Left lung (tissue), 10 donors: ENCODE data around the gene GJC2. TPM values are rescaled to one million over a fixed set of nuclear protein-coding genes. Genes with fewer than 3 reads are reported as not detected.
"Not testable (repeated sequence)": the region's sequence is repeated elsewhere in the genome, so short reads cannot be mapped to it uniquely, and the experiment has no call there.

Experiments used
- ATAC-seq: fragments of 200-7000 bp; cut with Tn5 transposase; one replicate; pipeline ENCODE4 v1.9.1; 2020; ENCODE audit warnings: moderate library complexity
- DNase-seq, 4 donors: peaks; one replicate each; pipeline ENCODE4 v3.0.0-alpha.2; 2013 to 2020
- H3K27ac ChIP-seq, 2 donors: fragments of 200-600 bp; sonication (generic) in 1 of 2; one replicate each; pipeline versions ENCODE4 v1.5.0 to v1.8.0; 2020 to 2021
- H3K27me3 ChIP-seq, 2 donors: fragments of 200-600 bp; sonication (generic) in 1 of 2; one replicate each; pipeline versions ENCODE4 v1.5.0 to v1.8.0; 2020 to 2021
- H3K36me3 ChIP-seq, 2 donors: fragments of 200-600 bp; sonication (generic) in 1 of 2; one replicate each; pipeline versions ENCODE4 v1.5.0 to v1.8.0; 2020 to 2021
- H3K4me1 ChIP-seq, 2 donors: fragments of 200-600 bp; one replicate each; pipeline ENCODE4 v1.8.0; 2021
- H3K4me3 ChIP-seq, 2 donors: fragments of 200-600 bp; sonication (generic) in 1 of 2; one replicate each; pipeline versions ENCODE4 v1.5.0 to v1.8.0; 2020 to 2021; ENCODE audit warnings: mild to moderate bottlenecking in 1 of 2
- H3K9me3 ChIP-seq, 2 donors: fragments of 200-600 bp; sonication (generic) in 1 of 2; one replicate each; pipeline versions ENCODE4 v1.5.0 to v1.8.0; 2020 to 2021
- CTCF ChIP-seq, 2 donors: fragments of 200-600 bp; sonication (generic) in 1 of 2; IDR thresholded peaks; one replicate each; pipeline versions ENCODE4 v1.5.0 to v1.8.0; 2021; ENCODE audit warnings: antibody characterized with exemption in 2 of 2
- intact Hi-C, 2 donors: fragments of 100-400 bp; cut with DNase I; formaldehyde crosslinking; loops; one replicate each; pipeline versions ENCODE4 v1.11.2 to v1.14.2; 2022
- polyA plus RNA-seq, 6 donors: library from polyadenylated mRNA; unstranded; fragments of 120-200 nt; gene quantifications; one replicate each; pipeline ENCODE4 v1.2.1, GENCODE V29; 2013; ENCODE audit not compliant: insufficient read length in 6 of 6
- total RNA-seq, 2 donors: library from RNA; stranded (reverse); fragmentation: NEBNext Ultra II Directional; extraction: Animal tissue kit (Norgen Biotek cat#: 25700); gene quantifications; one replicate each; pipeline ENCODE4 v1.2.1, GENCODE V29; 2021
- donor health status: DM: no; HTN: yes; CAD: no.
- donor health status: DM: no; HTN: no; CAD: no.

GJC2 gene
- total and polyA plus RNA-seq, 8 donors, result 2.3 to 4.9 (median 3.1) TPM

- no peaks in the 10 kb centered on the region for H3K27me3 ChIP-seq
- peaks cover 0 to 28% of the 10 kb centered on the region in 2 donors for H3K36me3 ChIP-seq
- intact Hi-C loops, result no loop called here
- ATAC-seq (peak; percentile 28), DNase-seq (no peak)
- H3K9me3 ChIP-seq, result no peaks in the 10 kb centered on the region
- TF ChIP-seq CTCF (IDR thresholded peaks at IDR 0.05), result no peak
- peak overlapping the region; percentile 82 to 88 for H3K27ac ChIP-seq
- H3K4me3 ChIP-seq, result peak overlapping the region; percentile 92 to 99
- H3K4me1 ChIP-seq, result peaks cover 8 to 34% of the 10 kb centered on the region in 2 donors
These were observed 39.7 kb upstream of the GJC2 start for GRCh38 chr1:228109962-228110488.

- Histone ChIP-seq H3K9me3 (no peaks in the 10 kb centered on the region), H3K36me3 (peaks cover 0 to 23% of the 10 kb centered on the region in 2 donors), H3K4me1 (peaks cover 8 to 34% of the 10 kb centered on the region in 2 donors), H3K27me3 (no peaks in the 10 kb centered on the region), H3K27ac (no peak overlapping the region), H3K4me3 (peak overlapping the region in 1 of 2 donors; percentile 92)
- ATAC-seq (no peak), DNase-seq (no peak)
- intact Hi-C loops, result no loop called here
- no peak for TF ChIP-seq CTCF (IDR thresholded peaks at IDR 0.05)
These were observed 39.2 kb upstream of the GJC2 start for GRCh38 chr1:228110556-228110955.

GRCh38 chr1:228111315-228111714, 38.4 kb upstream of the GJC2 start:
- H3K4me3 ChIP-seq, ATAC-seq, H3K27me3 ChIP-seq, intact Hi-C loops, H3K27ac ChIP-seq, H3K9me3 ChIP-seq, DNase-seq: not testable (repeated sequence)
- Histone ChIP-seq H3K4me1 (peaks cover 8 to 34% of the 10 kb centered on the region in 2 donors), H3K36me3 (peaks cover 0 to 15% of the 10 kb centered on the region in 2 donors)

- H3K27me3 ChIP-seq, result no peaks in the 10 kb centered on the region
- no peak for TF ChIP-seq CTCF (IDR thresholded peaks at IDR 0.05)
- H3K36me3 ChIP-seq, result peaks cover 0 to 7% of the 10 kb centered on the region in 2 donors
- intact Hi-C loops, result no loop called here
- H3K4me1 ChIP-seq, result peaks cover 8 to 32% of the 10 kb centered on the region in 2 donors
- no peak for ATAC-seq
- H3K4me3 ChIP-seq, result no peak overlapping the region
- no peak for DNase-seq
- no peaks in the 10 kb centered on the region for H3K9me3 ChIP-seq
- H3K27ac ChIP-seq, result no peak overlapping the region
These were observed 37.6 kb upstream of the GJC2 start for GRCh38 chr1:228112167-228112566.

- TF ChIP-seq CTCF (IDR thresholded peaks at IDR 0.05), result no peak
- intact Hi-C loops, result no loop called here
- no peak for ATAC-seq
These were observed 37.1 kb upstream of the GJC2 start for GRCh38 chr1:228112617-228113016.

GRCh38 chr1:228114827-228115226, 34.9 kb upstream of the GJC2 start:
- Histone ChIP-seq H3K9me3 (no peaks in the 10 kb centered on the region), H3K36me3 (no peaks in the 10 kb centered on the region), H3K27ac (no peak overlapping the region), H3K4me3 (no peak overlapping the region), H3K27me3 (no peaks in the 10 kb centered on the region), H3K4me1 (peaks cover 0 to 15% of the 10 kb centered on the region in 2 donors)
- ATAC-seq, result no peak
- DNase-seq, result no peak
- TF ChIP-seq CTCF (IDR thresholded peaks at IDR 0.05), result no peak
- intact Hi-C loops, result no loop called here

More at GRCh38 chr1:228112617-228113016, 37.1 kb upstream of the GJC2 start:
- no peak for DNase-seq
- Histone ChIP-seq H3K9me3 (no peaks in the 10 kb centered on the region), H3K27ac (no peak overlapping the region), H3K36me3 (peaks cover 0 to 2% of the 10 kb centered on the region in 2 donors), H3K4me1 (peaks cover 8 to 29% of the 10 kb centered on the region in 2 donors), H3K27me3 (no peaks in the 10 kb centered on the region), H3K4me3 (no peak overlapping the region)
